ENCODE data around the gene GEN1. TPM values are rescaled to one million over a fixed set of nuclear protein-coding genes. Genes with fewer than 3 reads are reported as not detected.

Gene GEN1
- total RNA-seq, 1 donor from 2014 or later, result 44.4 TPM

GRCh38 chr2:17786727-17787126, 32.8 kb downstream of the GEN1 start:
- no peak for DNase-seq
- Mint-ChIP-seq H3K9me3 (ENCODE audit: unreplicated experiment) (no peaks in the 10 kb centered on the region), H3K27me3 (ENCODE audit: unreplicated experiment) (no peaks in the 10 kb centered on the region), H3K4me3 (ENCODE audit: unreplicated experiment) (no peak overlapping the region), H3K4me1 (ENCODE audit: low read depth, unreplicated experiment) (peaks cover 6% of the 10 kb centered on the region), H3K36me3 (ENCODE audit: unreplicated experiment) (no peaks in the 10 kb centered on the region), H3K27ac (ENCODE audit: unreplicated experiment) (no peak overlapping the region)
- TF ChIP-seq CTCF (IDR thresholded peaks at IDR 0.05; ENCODE audit: partially characterized antibody, unreplicated experiment), result no peak

GRCh38 chr2:17788773-17789172, 34.8 kb downstream of the GEN1 start:
- Mint-ChIP-seq H3K9me3 (ENCODE audit: unreplicated experiment) (no peaks in the 10 kb centered on the region), H3K27me3 (ENCODE audit: unreplicated experiment) (peaks cover 2% of the 10 kb centered on the region), H3K4me1 (ENCODE audit: low read depth, unreplicated experiment) (peaks cover 9% of the 10 kb centered on the region), H3K4me3 (ENCODE audit: unreplicated experiment) (no peak overlapping the region), H3K27ac (ENCODE audit: unreplicated experiment) (no peak overlapping the region), H3K36me3 (ENCODE audit: unreplicated experiment) (no peaks in the 10 kb centered on the region)
- no peak for DNase-seq
- TF ChIP-seq CTCF (IDR thresholded peaks at IDR 0.05; ENCODE audit: partially characterized antibody, unreplicated experiment), result no peak

- no peaks in the 10 kb centered on the region for H3K9me3 Mint-ChIP-seq (ENCODE audit: unreplicated experiment)
- no peaks in the 10 kb centered on the region for H3K36me3 Mint-ChIP-seq (ENCODE audit: unreplicated experiment)
- TF ChIP-seq CTCF (IDR thresholded peaks at IDR 0.05; ENCODE audit: partially characterized antibody, unreplicated experiment), result no peak
- peaks cover 2% of the 10 kb centered on the region for H3K27me3 Mint-ChIP-seq (ENCODE audit: unreplicated experiment)
- DNase-seq, result no peak
- no peak overlapping the region for H3K4me3 Mint-ChIP-seq (ENCODE audit: unreplicated experiment)
- no peak overlapping the region for H3K27ac Mint-ChIP-seq (ENCODE audit: unreplicated experiment)
- peaks cover 9% of the 10 kb centered on the region for H3K4me1 Mint-ChIP-seq (ENCODE audit: low read depth, unreplicated experiment)
These were observed 36.6 kb downstream of the GEN1 start for GRCh38 chr2:17790536-17790935.

- Mint-ChIP-seq H3K36me3 (ENCODE audit: unreplicated experiment) (no peaks in the 10 kb centered on the region), H3K4me3 (ENCODE audit: unreplicated experiment) (no peak overlapping the region), H3K9me3 (ENCODE audit: unreplicated experiment) (no peaks in the 10 kb centered on the region), H3K4me1 (ENCODE audit: low read depth, unreplicated experiment) (peaks cover 9% of the 10 kb centered on the region), H3K27ac (ENCODE audit: unreplicated experiment) (no peak overlapping the region), H3K27me3 (ENCODE audit: unreplicated experiment) (peaks cover 2% of the 10 kb centered on the region)
- DNase-seq, result no peak
- TF ChIP-seq CTCF (IDR thresholded peaks at IDR 0.05; ENCODE audit: partially characterized antibody, unreplicated experiment), result no peak
These were observed 37.3 kb downstream of the GEN1 start for GRCh38 chr2:17791121-17791816.

GRCh38 chr2:17791817-17792130, 37.8 kb downstream of the GEN1 start:
- H3K27me3 Mint-ChIP-seq (ENCODE audit: unreplicated experiment), result peaks cover 2% of the 10 kb centered on the region
- peaks cover 1% of the 10 kb centered on the region for H3K9me3 Mint-ChIP-seq (ENCODE audit: unreplicated experiment)
- H3K4me3 Mint-ChIP-seq (ENCODE audit: unreplicated experiment), result no peak overlapping the region
- H3K27ac Mint-ChIP-seq (ENCODE audit: unreplicated experiment), result no peak overlapping the region
- DNase-seq, result no peak
- peaks cover 9% of the 10 kb centered on the region for H3K4me1 Mint-ChIP-seq (ENCODE audit: low read depth, unreplicated experiment)
- no peaks in the 10 kb centered on the region for H3K36me3 Mint-ChIP-seq (ENCODE audit: unreplicated experiment)
- TF ChIP-seq CTCF (IDR thresholded peaks at IDR 0.05; ENCODE audit: partially characterized antibody, unreplicated experiment), result no peak

Measured in glutamatergic neuron (in vitro differentiated cells).